ENCODE data around the gene ZNF692.

- no peak for TF ChIP-seq ELK4 (CRISPR knock-in tag; IDR thresholded peaks at IDR 0.05; ENCODE audit: borderline replicate concordance)
- TF ChIP-seq TCF7L2 (IDR thresholded peaks at IDR 0.05; ENCODE audit: low read depth, low read length), result no peak
- no peak for TF ChIP-seq REST (IDR thresholded peaks at IDR 0.05; ENCODE audit: borderline replicate concordance in 1 of 2, low read depth in 1 of 2, low read length in 2 of 2)
- no peak for TF ChIP-seq SRF (IDR thresholded peaks at IDR 0.05; ENCODE audit: low read depth, low read length)
- TF ChIP-seq FOXP4 (CRISPR knock-in tag; IDR thresholded peaks at IDR 0.05), result no peak
- TF ChIP-seq MAZ (IDR thresholded peaks at IDR 0.05; ENCODE audit: borderline replicate concordance, low read depth, low read length), result no peak
- TF ChIP-seq MAZ (CRISPR knock-in tag; IDR thresholded peaks at IDR 0.05; ENCODE audit: low read depth), result no peak
Observed at GRCh38 chr1:248890549-248891498, 31.9 kb upstream of the ZNF692 start.

Measured in HepG2 (cell line).